Suprapubic skin (tissue), 3 donors: ENCODE results near the gene IL18R1.

Source experiments
- CTCF ChIP-seq, 2 donors: fragments of 200-600 bp in 1 of 2; fragments of 450-650 bp in 1 of 2; sonication (generic) in 1 of 2; IDR thresholded peaks; one replicate each; pipeline ENCODE4 v1.5.1; 2016 to 2019; ENCODE audit warnings: antibody characterized with exemption in 2 of 2, mild to moderate bottlenecking in 1 of 2, moderate library complexity in 1 of 2
- POLR2A ChIP-seq, 2 donors: fragments of 450-650 bp; IDR thresholded peaks; one replicate each; pipeline ENCODE4 v1.6.1; 2017; ENCODE audit warnings: antibody characterized with exemption in 2 of 2, mild to moderate bottlenecking in 2 of 2, moderate library complexity in 2 of 2

GRCh38 chr2:102436323-102436722 lies 80.7 kb downstream of the IL18R1 start:
- TF ChIP-seq CTCF (IDR thresholded peaks at IDR 0.05) (no peak), POLR2A (IDR thresholded peaks at IDR 0.05) (no peak)
